CD1c-positive myeloid dendritic cell (primary cell): ENCODE data around the gene COL19A1.
A peak's percentile ranks its signal among the peaks of the same experiment; 100 is the strongest.

Experiments used
- DNase-seq: peaks from one replicate; pipeline ENCODE4 v3.0.0-alpha.2; 2016; ENCODE audit errors: extremely low spot score

COL19A1 gene

GRCh38 chr6:70060680-70061079 is 194.3 kb downstream of the COL19A1 start:
- DNase-seq, result no peak

- no peak for DNase-seq
Observed at GRCh38 chr6:70061546-70061945, 195.2 kb downstream of the COL19A1 start.

GRCh38 chr6:70062010-70062409 is 195.7 kb downstream of the COL19A1 start:
- DNase-seq, result no peak

- DNase-seq, result no peak
Observed at GRCh38 chr6:70072540-70073179, 206.3 kb downstream of the COL19A1 start.

GRCh38 chr6:70073637-70074036 is 207.3 kb downstream of the COL19A1 start:
- no peak for DNase-seq

- no peak for DNase-seq
Observed at GRCh38 chr6:70079241-70079640, 212.9 kb downstream of the COL19A1 start.

- DNase-seq, result no peak
Observed at GRCh38 chr6:70080443-70081070, 214.2 kb downstream of the COL19A1 start.

- DNase-seq, result no peak
Observed at GRCh38 chr6:70082830-70083229, 216.5 kb downstream of the COL19A1 start.

- no peak for DNase-seq
Observed at GRCh38 chr6:70086806-70087205, 220.4 kb downstream of the COL19A1 start.

- no peak for DNase-seq
Observed at GRCh38 chr6:70094156-70094555, 227.8 kb downstream of the COL19A1 start.

- DNase-seq, result no peak
Observed at GRCh38 chr6:70099732-70100131, 233.4 kb downstream of the COL19A1 start.

GRCh38 chr6:70103798-70104197 is 237.4 kb downstream of the COL19A1 start:
- DNase-seq, result no peak

- peak; percentile 31 for DNase-seq
Observed at GRCh38 chr6:70107852-70108629, 241.7 kb downstream of the COL19A1 start.

- no peak for DNase-seq
Observed at GRCh38 chr6:70110126-70111022, 244.0 kb downstream of the COL19A1 start.

- DNase-seq, result no peak
Observed at GRCh38 chr6:70111737-70112136, 245.4 kb downstream of the COL19A1 start.

GRCh38 chr6:70112716-70113115 is 246.4 kb downstream of the COL19A1 start:
- no peak for DNase-seq

GRCh38 chr6:70113171-70113570 is 246.8 kb downstream of the COL19A1 start:
- DNase-seq, result no peak

- DNase-seq, result no peak
Observed at GRCh38 chr6:70118670-70119069, 252.3 kb downstream of the COL19A1 start.

- no peak for DNase-seq
Observed at GRCh38 chr6:70119218-70119835, 253.0 kb downstream of the COL19A1 start.

GRCh38 chr6:70124443-70124842 is 258.1 kb downstream of the COL19A1 start:
- no peak for DNase-seq

- DNase-seq, result no peak
Observed at GRCh38 chr6:70124882-70125545, 258.7 kb downstream of the COL19A1 start.
